ENCODE measurements around the gene LCN9. TPM values are rescaled to one million over a fixed set of nuclear protein-coding genes. Genes with fewer than 3 reads are reported as not detected.

Gene LCN9
- total and polyA plus RNA-seq, 2 of the 13 experiments (the other 11 are each of a cell fraction or from before 2014, with no cell fraction given) = not detected

GRCh38 chr9:135683401-135684034 is 20.4 kb downstream of the LCN9 start:
- no peak for DNase-seq (ENCODE audit: low spot score)
- Histone ChIP-seq H3K27ac (ENCODE audit: extremely low read length, insufficient read depth, low read length) (no peak overlapping the region), H3K9me3 (ENCODE audit: low read length) (no peaks in the 10 kb centered on the region), H2AFZ (ENCODE audit: low read length) (no peak overlapping the region), H3K9ac (ENCODE audit: insufficient read depth, low read depth, low read length) (no peak overlapping the region), H3K4me2 (ENCODE audit: low read depth, low read length) (no peak overlapping the region), H3K4me3 (replicated peaks in 1 of 3; ENCODE audit: insufficient read depth in 1 of 3, low read depth in 2 of 3, low read length in 3 of 3) (no peak overlapping the region), H3K4me1 (ENCODE audit: insufficient read depth, low read length) (no peaks in the 10 kb centered on the region), H4K20me1 (ENCODE audit: insufficient read depth, low read length) (peaks cover 2% of the 10 kb centered on the region; the same call in 1 of the 2 replicates), H3K27me3 (ENCODE audit: control insufficient read depth in 1 of 2, insufficient read depth in 2 of 2, low read length in 2 of 2) (peaks cover 17 to 69% of the 10 kb centered on the region in 2 experiments; a peak in 4 of 5 replicates), H3K79me2 (ENCODE audit: insufficient read depth, low read length) (no peaks in the 10 kb centered on the region), H3K36me3 (replicated peaks in 1 of 2; ENCODE audit: control insufficient read depth in 1 of 2, insufficient read depth in 2 of 2, low read length in 2 of 2) (no peaks in the 10 kb centered on the region)
- CTCF ChIA-PET (ENCODE audit: low intra/inter-chr PET ratio, low total read pairs) = no interaction called here
- WGBS (ENCODE audit: low lambda C conversion rate) = 46% methylated on average over 2 of the region's 15 CpGs
- in situ Hi-C loops (cut with HindIII; ENCODE audit: extremely low pct_ligation_motif_present, low pct_unique_long_range_greater_than_20kb) (no loop called here), intact Hi-C loops (cut with micrococcal nuclease; ENCODE audit: unreplicated experiment) (no loop called here)
- no peak for FAIRE-seq
- POLR2A ChIA-PET = no interaction called here
- BruUV-seq (replicated peaks) = no TSS peak
- no peak for ATAC-seq
- no peak for TF ChIP-seq LBX2 (CRISPR knock-in tag; IDR thresholded peaks at IDR 0.05; ENCODE audit: borderline replicate concordance)
- TF ChIP-seq IKZF5 (CRISPR knock-in tag; IDR thresholded peaks at IDR 0.05) = no peak
- no peak for TF ChIP-seq KLF9 (CRISPR knock-in tag; IDR thresholded peaks at IDR 0.05; ENCODE audit: low read depth)
- TF ChIP-seq CC2D1A (CRISPR knock-in tag; IDR thresholded peaks at IDR 0.05) = no peak

- FAIRE-seq = no peak
- H3K27me3 ChIP-seq (ENCODE audit: control insufficient read depth in 1 of 2, insufficient read depth in 2 of 2, low read length in 2 of 2) = peaks cover 21 to 75% of the 10 kb centered on the region in 2 experiments; a peak in 4 of 5 replicates
- H4K20me1 ChIP-seq (ENCODE audit: insufficient read depth, low read length) = peaks cover 2% of the 10 kb centered on the region; the same call in 1 of the 2 replicates
- in situ Hi-C loops (cut with HindIII; ENCODE audit: extremely low pct_ligation_motif_present, low pct_unique_long_range_greater_than_20kb) (no loop called here), intact Hi-C loops (cut with micrococcal nuclease; ENCODE audit: unreplicated experiment) (no loop called here)
- no peaks in the 10 kb centered on the region for H3K4me1 ChIP-seq (ENCODE audit: insufficient read depth, low read length)
- no peaks in the 10 kb centered on the region for H3K79me2 ChIP-seq (ENCODE audit: insufficient read depth, low read length)
- no peak overlapping the region for H3K27ac ChIP-seq (ENCODE audit: extremely low read length, insufficient read depth, low read length)
- H3K9me3 ChIP-seq (ENCODE audit: low read length) = no peaks in the 10 kb centered on the region
- ATAC-seq = no peak
- ChIA-PET POLR2A (no interaction called here), CTCF (ENCODE audit: low intra/inter-chr PET ratio, low total read pairs) (no interaction called here)
- H3K4me3 ChIP-seq (replicated peaks in 1 of 3; ENCODE audit: insufficient read depth in 1 of 3, low read depth in 2 of 3, low read length in 3 of 3) = no peak overlapping the region
- no peak overlapping the region for H2AFZ ChIP-seq (ENCODE audit: low read length)
- H3K36me3 ChIP-seq (replicated peaks in 1 of 2; ENCODE audit: control insufficient read depth in 1 of 2, insufficient read depth in 2 of 2, low read length in 2 of 2) = no peaks in the 10 kb centered on the region
- BruUV-seq (replicated peaks) = no TSS peak
- DNase-seq (ENCODE audit: low spot score) = no peak
- H3K4me2 ChIP-seq (ENCODE audit: low read depth, low read length) = no peak overlapping the region
- 7% methylated on average over 6 of the region's 17 CpGs for WGBS (ENCODE audit: low lambda C conversion rate)
- H3K9ac ChIP-seq (ENCODE audit: insufficient read depth, low read depth, low read length) = no peak overlapping the region
- TF ChIP-seq SCMH1 (CRISPR knock-in tag; IDR thresholded peaks at IDR 0.05; ENCODE audit: borderline replicate concordance) (no peak), PRDM15 (CRISPR knock-in tag; IDR thresholded peaks at IDR 0.05) (no peak), RORA (CRISPR knock-in tag; IDR thresholded peaks at IDR 0.05) (no peak), ETV5 (CRISPR knock-in tag; IDR thresholded peaks at IDR 0.05; ENCODE audit: borderline replicate concordance) (no peak), ELF3 (CRISPR knock-in tag; IDR thresholded peaks at IDR 0.05) (no peak), FOXM1 (CRISPR knock-in tag; IDR thresholded peaks at IDR 0.05) (no peak), ZNF879 (CRISPR knock-in tag; IDR thresholded peaks at IDR 0.05) (no peak), ZFP36L2 (CRISPR knock-in tag; IDR thresholded peaks at IDR 0.05) (no peak), HHEX (CRISPR knock-in tag; IDR thresholded peaks at IDR 0.05) (no peak), ONECUT2 (CRISPR knock-in tag; IDR thresholded peaks at IDR 0.05) (no peak)
Measured at GRCh38 chr9:135684691-135685090, 21.6 kb downstream of the LCN9 start.
